CD4-positive, alpha-beta T cell treated with Interleukin-15 for 1 hour (primary cell): ENCODE data around the gene SIX4.
"Not testable (repeated sequence)": the region's sequence is repeated elsewhere in the genome, so short reads cannot be mapped to it uniquely, and the experiment has no call there.

ENCODE experiments used
- DNase-seq: peaks from one replicate; pipeline ENCODE4 v3.0.0-alpha.2; 2020

SIX4 gene

GRCh38 chr14:60723907-60724618 lies at the start of gene SIX4:
SIX4 (minus strand) TSS chr14:60724351; CDS start chr14:60724074, 277 bp downstream.
- no peak for DNase-seq

GRCh38 chr14:60773558-60773957 lies 49.4 kb upstream of the SIX4 start:
- no peak for DNase-seq

GRCh38 chr14:60771117-60771516 lies 47.0 kb upstream of the SIX4 start:
- no peak for DNase-seq

GRCh38 chr14:60768602-60769001 lies 44.5 kb upstream of the SIX4 start:
- no peak for DNase-seq

GRCh38 chr14:60760644-60761364 lies 36.7 kb upstream of the SIX4 start:
- no peak for DNase-seq

- DNase-seq = no peak
Measured at GRCh38 chr14:60760209-60760608, 36.1 kb upstream of the SIX4 start.

- DNase-seq = no peak
Measured at GRCh38 chr14:60758885-60759284, 34.7 kb upstream of the SIX4 start.

GRCh38 chr14:60757567-60758002 lies 33.4 kb upstream of the SIX4 start:
- no peak for DNase-seq

GRCh38 chr14:60756847-60757246 lies 32.7 kb upstream of the SIX4 start:
- no peak for DNase-seq

GRCh38 chr14:60753264-60754119 lies 29.3 kb upstream of the SIX4 start:
- DNase-seq = peak; percentile 61

- no peak for DNase-seq
Measured at GRCh38 chr14:60744566-60744965, 20.4 kb upstream of the SIX4 start.

- no peak for DNase-seq
Measured at GRCh38 chr14:60738843-60739508, 14.8 kb upstream of the SIX4 start.

GRCh38 chr14:60736494-60736893 lies 12.3 kb upstream of the SIX4 start:
- DNase-seq = no peak

GRCh38 chr14:60735416-60735815 lies 11.3 kb upstream of the SIX4 start:
- DNase-seq = no peak

GRCh38 chr14:60734465-60735242 lies 10.5 kb upstream of the SIX4 start, which contains the start of gene MNAT1:
MNAT1 (plus strand) TSS chr14:60734761; CDS start chr14:60734863, 102 bp downstream.
- peak; percentile 75 for DNase-seq

GRCh38 chr14:60732840-60733483 lies 8.8 kb upstream of the SIX4 start:
- no peak for DNase-seq

GRCh38 chr14:60731291-60731690 lies 7.1 kb upstream of the SIX4 start:
- DNase-seq = not testable (repeated sequence)

- DNase-seq = peak; percentile 21
Measured at GRCh38 chr14:60723116-60723906, 840 bp downstream of the SIX4 start.

- DNase-seq = no peak
Measured at GRCh38 chr14:60722357-60723115, 1.6 kb downstream of the SIX4 start.

GRCh38 chr14:60722107-60722356 lies 2.1 kb downstream of the SIX4 start:
- DNase-seq = no peak
